Endothelial cell of umbilical vein (primary cell): ENCODE results near the gene CPA3. TPM values are rescaled to one million over a fixed set of nuclear protein-coding genes. Genes with fewer than 3 reads are reported as not detected.

ENCODE experiments used
- BruUV-seq: library from RNA; stranded (reverse); fragments of 400-500 nt; replicated peaks from 2 replicates; lab custom pipeline; 2021; lab: Mats Ljungman, UMichigan
- CTCF ChIA-PET: fragments of 300-600, 350-600 bp; sonication (Branson Sonifier 250); formaldehyde crosslinking; loops from one replicate; lab custom pipeline; 2021; ENCODE audit warnings: antibody characterized with exemption, inconsistent platforms; lab: Charles Lee
- POLR2A ChIA-PET: fragments of 300-600, 350-600 bp; sonication (Branson Sonifier 250); formaldehyde crosslinking; loops from one replicate; lab custom pipeline; 2021; ENCODE audit warnings: antibody characterized with exemption, inconsistent platforms; lab: Charles Lee
- DNase-seq: peaks from one replicate; pipeline ENCODE4 v3.0.0-alpha.2; 2011; ENCODE audit warnings: low read depth, low spot score
- FAIRE-seq: peaks from 2 replicates; lab custom pipeline; 2011; peaks lifted over from hg19 to GRCh38; lab: Jason Lieb, UNC
- H2AFZ ChIP-seq: 2 replicates; pipeline ENCODE4 v1.6.0; 2012; ENCODE audit warnings: low read depth, low read length, control low read depth, inconsistent platforms
- H3K27ac ChIP-seq: 2 replicates; pipeline ENCODE4 v1.5.1; 2011; ENCODE audit warnings: low read depth, mild to moderate bottlenecking, control low read depth, low read length, moderate library complexity; ENCODE audit not compliant: insufficient read depth
- H3K27me3 ChIP-seq, 2 experiments: 2 replicates each; pipeline versions ENCODE4 v1.6.0 to v1.6.1; 2011; ENCODE audit warnings: low read length in 2 of 2, mixed read lengths in 1 of 2; ENCODE audit not compliant: control insufficient read depth in 2 of 2, insufficient read depth in 2 of 2
- H3K36me3 ChIP-seq, 2 experiments: 2 replicates in 1 of 2; 3 replicates in 1 of 2; pipeline ENCODE4 v1.5.1; 2011; ENCODE audit warnings: low read length in 2 of 2, mild to moderate bottlenecking in 1 of 2, moderate library complexity in 1 of 2; ENCODE audit not compliant: control insufficient read depth in 2 of 2, insufficient read depth in 2 of 2; ENCODE audit errors: extremely low read depth in 1 of 2
- H3K4me1 ChIP-seq: 3 replicates; pipeline ENCODE4 v1.5.1; 2011; ENCODE audit warnings: mild to moderate bottlenecking, low read length; ENCODE audit not compliant: control insufficient read depth, insufficient read depth; ENCODE audit errors: extremely low read depth
- H3K4me2 ChIP-seq: 2 replicates; pipeline ENCODE4 v1.6.1; 2011; ENCODE audit warnings: low read length, control low read depth, mixed read lengths; ENCODE audit not compliant: insufficient read depth
- H3K4me3 ChIP-seq, 3 experiments: fragments of 200-600 bp in 1 of 3; sonication (generic), shearing (Covaris generic) in 1 of 3; replicated peaks in 1 of 3; 2 replicates each; pipeline ENCODE4 v1.5.1; 2011 to 2016; ENCODE audit warnings: control low read depth in 3 of 3, low read length in 3 of 3, mild to moderate bottlenecking in 2 of 3, inconsistent platforms in 1 of 3, low read depth in 1 of 3, moderate library complexity in 1 of 3; ENCODE audit not compliant: insufficient read depth in 1 of 3
- H3K79me2 ChIP-seq: 2 replicates; pipeline ENCODE4 v1.6.0; 2012; ENCODE audit warnings: low read length, inconsistent platforms; ENCODE audit not compliant: control insufficient read depth, insufficient read depth
- H3K9ac ChIP-seq: replicated peaks from 2 replicates; pipeline ENCODE3; 2011; ENCODE audit warnings: low read length, control low read depth; ENCODE audit not compliant: insufficient read depth; ENCODE audit errors: extremely low read depth
- H3K9me1 ChIP-seq: replicated peaks from 3 replicates; pipeline ENCODE4 v1.6.0; 2011; ENCODE audit warnings: mild to moderate bottlenecking, low read length; ENCODE audit not compliant: control insufficient read depth, insufficient read depth; ENCODE audit errors: extremely low read depth
- H3K9me3 ChIP-seq: replicated peaks from 2 replicates; pipeline ENCODE4 v1.5.1; 2012; ENCODE audit warnings: low read length, inconsistent platforms; ENCODE audit not compliant: control insufficient read depth, insufficient read depth
- H4K20me1 ChIP-seq: replicated peaks from 2 replicates; pipeline ENCODE3; 2011; ENCODE audit warnings: mild to moderate bottlenecking, low read length; ENCODE audit not compliant: control insufficient read depth, insufficient read depth; ENCODE audit errors: extremely low read depth
- CTCF ChIP-seq, 2 donors: IDR thresholded peaks; 1 replicate in 1 of 2; 2 replicates in 1 of 2; pipeline ENCODE4 v1.5.1; 2011; ENCODE audit warnings: low read length in 2 of 2, mild to moderate bottlenecking in 2 of 2, moderate library complexity in 2 of 2, control low read depth in 1 of 2, inconsistent platforms in 1 of 2, low read depth in 1 of 2; ENCODE audit not compliant: insufficient read depth in 1 of 2; ENCODE audit errors: extremely low read depth in 1 of 2
- EZH2 ChIP-seq: IDR thresholded peaks from 2 replicates; pipeline ENCODE4 v1.6.1; 2012; ENCODE audit warnings: borderline replicate concordance, low read depth, mild to moderate bottlenecking, moderate library complexity, low read length, inconsistent platforms; ENCODE audit not compliant: severe bottlenecking
- FOS ChIP-seq: IDR thresholded peaks from 2 replicates; pipeline ENCODE4 v1.6.1; 2011; ENCODE audit warnings: mild to moderate bottlenecking, low read length, moderate library complexity, borderline replicate concordance; ENCODE audit not compliant: insufficient read depth
- GATA2 ChIP-seq: IDR thresholded peaks from 2 replicates; pipeline ENCODE4 v1.7.0; 2011; ENCODE audit warnings: low read depth, mild to moderate bottlenecking, moderate library complexity, mixed read lengths, low read length; ENCODE audit not compliant: insufficient read length, insufficient read depth
- JUN ChIP-seq: IDR thresholded peaks from 2 replicates; pipeline ENCODE4 v1.6.1; 2011; ENCODE audit warnings: borderline replicate concordance, low read depth; ENCODE audit not compliant: insufficient read length, insufficient read depth
- MYC ChIP-seq: IDR thresholded peaks from one replicate; pipeline ENCODE4 v1.6.1; 2011; ENCODE audit warnings: mild to moderate bottlenecking, low read depth, low read length
- POLR2A ChIP-seq: IDR thresholded peaks from 2 replicates; pipeline ENCODE4 v1.6.1; 2012; ENCODE audit warnings: low read depth, mild to moderate bottlenecking, control low read depth, low read length
- POLR2AphosphoS5 ChIP-seq: IDR thresholded peaks from 2 replicates; pipeline ENCODE4 v1.6.1; 2012; ENCODE audit warnings: low read depth, mild to moderate bottlenecking, control low read depth, low read length, moderate library complexity; ENCODE audit not compliant: insufficient read depth
- dilution Hi-C: fragments of 300-500 bp; cut with MboI; formaldehyde crosslinking; loops from one replicate; pipeline ENCODE4 v1.15.0; 2019; ENCODE audit warnings: low sequenced_read_pairs; ENCODE audit not compliant: extremely low pct_ligation_motif_present
- intact Hi-C: fragments of 100-400 bp; cut with micrococcal nuclease; formaldehyde crosslinking; loops from one replicate; pipeline ENCODE4 v1.10.0; 2022
- polyA plus RNA-seq, 4 experiments: library from polyadenylated mRNA; depleted of rRNA in 3 of 4; stranded (reverse) in 3 of 4; unstranded in 1 of 4; fragments of >200 nt; gene quantifications; 2 replicates each; pipeline versions ENCODE4 v1.2.1 to v1.2.3, GENCODE V29; 2011 to 2012; ENCODE audit warnings: missing spikeins in 1 of 4
- total RNA-seq: library from RNA; stranded (reverse); gene quantifications from 2 replicates; pipeline ENCODE4 v1.2.3, GENCODE V29; 2021
- TF ChIP-seq, protein P1 (sequence below): IDR thresholded peaks from 2 replicates; pipeline ENCODE4 v1.6.1; 2011; ENCODE audit not compliant: insufficient read depth, insufficient read length

Gene CPA3
- total and polyA plus RNA-seq, 2 donors (not counting 3 experiments of a cell fraction or from before 2014, with no cell fraction given) = 1.7 to 6.4 TPM

- H3K4me1 ChIP-seq = peaks cover 4% of the 10 kb centered on the region
- FAIRE-seq = no peak
- peaks cover 4 to 19% of the 10 kb centered on the region in 2 experiments for H3K27me3 ChIP-seq
- no peaks in the 10 kb centered on the region for H4K20me1 ChIP-seq
- BruUV-seq = no TSS peak
- H3K9me1 ChIP-seq = no peaks in the 10 kb centered on the region
- no peak for DNase-seq
- intact Hi-C loops (no loop called here), dilution Hi-C loops (no loop called here)
- TF ChIP-seq JUN = no peak
- H3K4me3 ChIP-seq = no peak overlapping the region
- H3K36me3 ChIP-seq = no peaks in the 10 kb centered on the region
- H2AFZ ChIP-seq = no peak overlapping the region
- H3K9ac ChIP-seq = no peak overlapping the region
- H3K9me3 ChIP-seq = no peaks in the 10 kb centered on the region
- H3K4me2 ChIP-seq = no peak overlapping the region
- H3K27ac ChIP-seq = no peak overlapping the region
- H3K79me2 ChIP-seq = no peaks in the 10 kb centered on the region
- ChIA-PET POLR2A (no interaction called here), CTCF (interaction anchor here (1.7 kb wide), 1 partner anchor 62 kb away, joined by 3 read pairs; no protein-coding TSS in a partner anchor)
Observed at GRCh38 chr3:148923592-148923991, 58.5 kb downstream of the CPA3 start.

DNA sequence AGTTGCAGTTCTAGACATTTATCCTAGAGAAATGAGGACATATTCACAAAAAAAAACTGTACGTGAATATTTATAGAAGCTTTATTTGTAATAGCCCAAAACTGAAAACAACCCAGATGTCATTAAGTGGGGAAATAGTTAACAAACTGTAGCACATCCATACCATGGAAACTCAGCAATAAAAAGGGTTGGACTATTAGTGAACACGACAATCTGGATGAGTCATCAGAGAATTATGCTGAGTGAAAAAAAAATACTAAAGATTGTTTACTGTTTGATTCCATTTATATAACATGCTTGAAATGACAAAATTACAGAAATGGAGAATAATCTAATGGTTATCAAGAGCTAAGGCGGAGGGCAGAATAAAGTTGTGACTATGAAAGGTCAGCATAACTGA, 59.5 kb downstream of the CPA3 start:
- peaks cover 4 to 15% of the 10 kb centered on the region in 2 experiments for H3K27me3 ChIP-seq
- H3K9me3 ChIP-seq = no peaks in the 10 kb centered on the region
- H3K9ac ChIP-seq = no peak overlapping the region
- intact Hi-C loops = no loop called here
- no peak overlapping the region for H3K4me3 ChIP-seq
- peak; percentile 15 for DNase-seq
- no peak overlapping the region for H3K27ac ChIP-seq
- no peak overlapping the region for H2AFZ ChIP-seq
- TF ChIP-seq MYC (no peak), FOS (peak; percentile 65), GATA2 (no peak), POLR2AphosphoS5 (no peak), JUN (peak; percentile 43), POLR2A (no peak), EZH2 (no peak), CTCF (IDR thresholded peaks at IDR 0.05; ENCODE audit: extremely low read depth in 1 of 2, insufficient read depth in 1 of 2, low read depth in 1 of 2, low read length in 2 of 2) (no peak)
- TF ChIP-seq, protein P1, sequence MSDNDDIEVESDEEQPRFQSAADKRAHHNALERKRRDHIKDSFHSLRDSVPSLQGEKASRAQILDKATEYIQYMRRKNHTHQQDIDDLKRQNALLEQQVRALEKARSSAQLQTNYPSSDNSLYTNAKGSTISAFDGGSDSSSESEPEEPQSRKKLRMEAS = no peak
- dilution Hi-C loops = no loop called here
- ChIA-PET CTCF (no interaction called here), POLR2A (no interaction called here)
- H3K36me3 ChIP-seq = no peaks in the 10 kb centered on the region
- BruUV-seq = no TSS peak
- FAIRE-seq = peak; percentile 57
- no peak overlapping the region for H3K4me2 ChIP-seq
- H3K9me1 ChIP-seq = no peaks in the 10 kb centered on the region
- H4K20me1 ChIP-seq = no peaks in the 10 kb centered on the region
- no peaks in the 10 kb centered on the region for H3K79me2 ChIP-seq
- peaks cover 4% of the 10 kb centered on the region for H3K4me1 ChIP-seq
